Globus pallidus (tissue), 1 donor: ENCODE results near the gene ERC1.

Experiments used
- DNase-seq: peaks from one replicate; pipeline ENCODE4 v3.0.0-alpha.2; 2015; ENCODE audit warnings: low spot score

Gene ERC1

DNA sequence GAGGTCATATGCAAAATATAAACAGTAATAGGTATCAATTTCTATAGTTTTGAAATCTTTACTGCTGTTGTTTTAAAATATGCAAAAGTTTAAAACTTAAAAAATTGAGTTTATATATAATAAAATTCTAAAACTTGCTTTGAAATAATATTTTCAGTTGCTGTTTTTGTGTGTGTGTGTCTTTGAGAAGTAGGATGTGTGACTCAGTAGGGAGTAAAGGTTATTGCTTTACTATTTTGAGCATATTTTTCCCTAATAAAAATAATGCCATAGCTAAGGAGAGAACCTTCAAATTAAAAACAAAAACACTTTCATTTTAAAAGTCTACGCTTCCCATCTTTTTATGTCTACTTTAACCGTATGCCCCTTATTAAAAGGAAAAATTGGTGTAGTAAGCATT is 365.3 kb downstream of the ERC1 start:
- no peak for DNase-seq

DNA sequence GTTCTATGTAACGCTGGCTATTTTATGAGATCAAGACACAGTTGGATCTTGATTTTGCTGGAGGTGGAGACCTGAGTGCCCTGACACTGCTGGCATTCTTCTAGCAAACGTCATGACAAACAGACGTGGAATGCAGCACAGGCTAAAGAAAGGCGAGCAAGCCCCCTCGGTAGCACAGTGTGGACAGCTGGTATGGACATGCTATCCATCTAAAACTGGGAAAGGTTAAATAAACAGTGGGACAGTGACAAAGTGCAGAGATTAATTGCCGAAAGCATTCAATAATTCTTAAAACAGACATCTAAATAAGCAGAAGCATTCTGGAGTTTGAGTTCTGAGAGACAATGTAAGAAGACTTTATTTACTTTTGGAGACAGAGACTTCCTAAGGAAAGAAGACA is 366.1 kb downstream of the ERC1 start:
- DNase-seq = no peak

DNA sequence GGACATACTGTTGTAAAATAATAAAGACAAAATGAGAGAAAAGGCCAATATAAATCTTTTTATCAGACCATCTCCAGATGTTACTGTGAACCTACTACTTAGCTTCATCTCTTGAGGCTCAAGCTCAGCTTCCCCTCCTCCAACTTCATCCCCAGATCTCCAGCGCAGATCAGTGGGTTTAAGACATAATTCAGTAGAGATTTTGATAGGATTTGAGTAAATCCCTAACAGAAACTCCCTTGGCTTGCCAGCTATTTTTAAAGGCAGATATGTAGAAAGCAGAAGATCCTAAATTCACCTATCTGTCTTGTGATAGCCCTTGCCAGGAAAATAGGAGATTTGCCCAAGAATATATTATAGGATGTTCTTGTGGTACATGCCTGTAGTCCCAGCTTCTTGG is 366.7 kb downstream of the ERC1 start:
- no peak for DNase-seq

DNA sequence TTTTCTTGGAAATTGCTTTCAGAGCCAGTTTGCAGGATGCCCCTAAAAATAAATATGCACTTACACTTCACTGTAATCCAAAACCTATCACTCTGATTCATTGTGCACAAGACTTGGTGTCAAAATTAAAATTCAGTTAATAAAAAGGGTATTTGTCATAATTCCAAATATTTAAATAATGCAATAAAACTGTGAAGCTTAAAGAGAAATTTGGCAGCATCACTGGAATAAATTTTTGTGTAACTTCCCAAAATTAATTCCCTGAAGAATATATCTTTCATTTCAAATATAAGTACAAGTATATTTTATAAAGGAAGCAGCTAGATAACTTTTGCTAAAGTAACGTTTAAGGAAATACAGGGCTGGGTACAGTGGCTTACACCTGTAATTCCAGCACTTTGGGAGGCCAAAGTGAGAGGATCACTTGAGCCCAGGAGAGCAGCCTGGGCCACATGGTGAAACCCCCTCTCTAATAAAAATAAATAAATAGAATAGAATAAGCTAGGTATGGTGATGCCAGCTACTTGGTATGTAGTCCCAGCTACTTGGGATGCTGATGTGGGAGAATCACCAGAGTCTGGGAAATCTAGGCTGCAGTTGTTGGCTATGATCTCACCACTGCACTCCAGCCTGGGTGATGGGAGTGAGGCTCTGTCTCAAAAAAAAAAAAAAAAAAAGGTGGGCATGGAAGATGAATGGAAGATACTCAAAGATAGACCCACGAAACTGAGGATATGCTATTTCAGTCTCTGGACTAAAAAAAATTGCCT is 369.6 kb downstream of the ERC1 start:
- DNase-seq = no peak

DNA sequence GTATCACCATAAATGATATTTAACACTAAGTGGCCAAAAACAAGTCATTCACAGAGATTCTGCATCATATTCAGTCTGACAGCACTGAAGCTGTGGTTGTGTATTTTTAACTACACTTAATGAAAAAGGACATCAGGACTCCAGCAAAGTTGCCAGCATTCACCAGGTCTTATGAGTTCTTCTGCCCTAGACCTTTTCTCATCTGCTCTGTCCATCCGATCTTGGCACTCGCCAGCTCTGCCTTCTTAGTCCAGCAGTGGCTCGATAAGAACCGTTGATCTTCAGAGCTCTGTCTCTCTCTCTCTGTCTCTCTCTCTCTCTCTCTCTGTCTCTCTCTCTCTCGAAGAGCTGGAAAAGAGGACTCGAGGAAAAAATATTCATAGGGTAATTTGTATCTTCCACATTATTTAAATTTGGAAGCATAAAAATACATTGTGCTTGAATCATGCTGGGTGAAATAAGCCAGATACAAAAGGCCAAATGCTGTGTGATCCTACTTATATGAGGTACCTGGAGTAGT is 371.2 kb downstream of the ERC1 start:
- no peak for DNase-seq

DNA sequence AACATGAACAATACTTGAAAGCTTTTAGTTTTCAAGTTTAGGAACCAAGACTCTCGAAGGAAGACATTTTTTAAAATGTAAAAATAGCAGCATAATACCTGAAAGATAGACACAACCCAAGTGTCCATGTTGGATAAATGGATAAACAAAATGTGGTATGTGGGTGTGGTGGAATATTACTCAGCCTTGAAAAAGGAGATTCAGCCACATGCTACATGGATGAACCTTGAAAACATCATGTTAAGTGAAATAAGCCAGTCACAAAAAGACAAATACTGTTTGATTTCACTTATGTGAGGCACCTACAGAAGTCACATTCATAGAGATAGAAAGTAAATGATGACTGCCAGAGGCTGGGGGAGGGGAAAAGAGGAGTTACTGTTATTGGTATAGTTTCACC is 374.7 kb downstream of the ERC1 start:
- no peak for DNase-seq

DNA sequence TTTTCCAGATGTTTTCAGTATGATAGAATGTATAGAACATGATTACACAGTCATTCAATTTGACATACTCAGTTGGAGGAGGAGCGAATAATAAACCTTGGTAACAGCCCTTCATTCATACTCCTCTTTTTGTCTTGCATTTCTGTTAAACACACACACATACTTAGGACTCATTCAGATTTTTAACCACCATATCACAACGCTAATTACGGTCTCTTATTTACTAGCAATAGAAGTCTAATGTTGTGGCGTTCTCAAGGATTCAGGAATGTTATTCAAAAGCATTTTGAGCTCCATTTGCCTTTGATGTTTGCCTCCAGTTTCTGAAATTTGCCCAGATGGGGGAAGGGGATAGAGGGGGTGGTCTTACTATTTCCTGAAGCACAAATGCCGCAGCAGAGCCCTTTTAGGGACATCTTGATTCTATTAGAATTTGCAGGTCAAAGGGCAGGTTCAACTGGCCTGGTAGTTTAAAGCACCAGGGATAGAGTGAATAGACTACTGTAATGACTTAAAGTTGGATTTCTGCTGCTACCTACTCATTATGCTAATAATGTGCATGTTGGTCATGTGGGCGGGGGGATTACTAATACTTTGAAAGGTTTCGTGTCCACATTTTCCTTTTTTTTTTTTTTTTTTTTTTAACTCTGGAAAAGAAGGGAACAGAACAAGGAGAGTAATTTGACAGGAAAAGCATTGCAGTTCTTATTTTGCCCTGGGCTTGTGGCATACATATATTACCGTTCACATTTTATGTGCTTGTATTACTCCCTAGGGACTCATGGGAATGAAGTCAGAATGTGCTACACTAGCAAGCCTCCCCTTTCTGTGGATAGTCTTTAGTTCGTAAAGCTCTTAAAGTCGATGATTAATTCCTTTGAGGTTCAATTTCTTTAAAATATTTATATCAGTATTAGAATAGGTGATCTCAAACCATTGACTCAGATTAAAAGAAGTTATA is 376.6 kb downstream of the ERC1 start:
- DNase-seq = no peak

DNA sequence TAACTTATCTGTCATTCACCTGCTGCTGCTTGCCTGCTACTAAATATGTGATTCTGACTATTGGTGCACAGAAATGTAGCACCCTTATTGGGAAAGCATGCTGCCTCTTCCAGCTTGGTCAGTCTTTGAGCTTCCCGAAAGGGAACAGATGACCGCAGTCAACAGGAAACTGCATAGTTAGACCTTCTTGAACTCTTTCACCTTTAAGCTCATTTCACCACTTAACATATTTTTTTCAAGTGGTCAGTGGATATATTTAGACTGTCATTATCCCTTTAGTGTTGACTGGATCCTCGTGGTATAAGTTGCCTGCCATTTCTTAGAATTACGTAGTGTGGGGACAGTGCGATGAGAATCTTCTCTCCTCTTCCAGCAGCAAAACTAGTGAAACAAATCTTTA is 378.4 kb downstream of the ERC1 start:
- DNase-seq = no peak

DNA sequence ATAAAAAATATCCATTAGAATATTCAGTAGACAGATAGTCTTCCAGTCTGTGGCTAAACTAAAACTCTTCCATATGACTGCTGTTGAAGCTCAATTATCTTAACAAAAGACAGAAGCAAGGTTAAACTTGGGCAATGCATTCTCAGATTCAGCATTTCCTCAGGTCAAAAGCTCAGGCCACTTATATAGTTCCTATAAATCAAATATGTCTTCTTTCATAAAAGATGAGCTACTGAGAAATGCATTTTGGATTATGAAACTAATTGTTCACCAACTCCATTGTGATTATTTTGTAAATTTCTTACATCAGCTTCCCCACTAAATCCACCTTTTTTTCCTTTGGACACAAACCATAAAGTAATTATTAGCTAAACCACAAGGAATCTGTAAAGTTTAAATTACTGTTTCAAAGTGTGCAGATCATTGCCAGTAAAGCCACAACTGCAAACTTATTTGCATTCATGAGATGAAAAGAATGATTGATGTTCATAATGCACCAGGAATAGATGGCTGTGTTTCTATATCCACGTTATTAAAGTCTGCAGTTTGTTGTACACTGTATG is 379.0 kb downstream of the ERC1 start:
- no peak for DNase-seq

DNA sequence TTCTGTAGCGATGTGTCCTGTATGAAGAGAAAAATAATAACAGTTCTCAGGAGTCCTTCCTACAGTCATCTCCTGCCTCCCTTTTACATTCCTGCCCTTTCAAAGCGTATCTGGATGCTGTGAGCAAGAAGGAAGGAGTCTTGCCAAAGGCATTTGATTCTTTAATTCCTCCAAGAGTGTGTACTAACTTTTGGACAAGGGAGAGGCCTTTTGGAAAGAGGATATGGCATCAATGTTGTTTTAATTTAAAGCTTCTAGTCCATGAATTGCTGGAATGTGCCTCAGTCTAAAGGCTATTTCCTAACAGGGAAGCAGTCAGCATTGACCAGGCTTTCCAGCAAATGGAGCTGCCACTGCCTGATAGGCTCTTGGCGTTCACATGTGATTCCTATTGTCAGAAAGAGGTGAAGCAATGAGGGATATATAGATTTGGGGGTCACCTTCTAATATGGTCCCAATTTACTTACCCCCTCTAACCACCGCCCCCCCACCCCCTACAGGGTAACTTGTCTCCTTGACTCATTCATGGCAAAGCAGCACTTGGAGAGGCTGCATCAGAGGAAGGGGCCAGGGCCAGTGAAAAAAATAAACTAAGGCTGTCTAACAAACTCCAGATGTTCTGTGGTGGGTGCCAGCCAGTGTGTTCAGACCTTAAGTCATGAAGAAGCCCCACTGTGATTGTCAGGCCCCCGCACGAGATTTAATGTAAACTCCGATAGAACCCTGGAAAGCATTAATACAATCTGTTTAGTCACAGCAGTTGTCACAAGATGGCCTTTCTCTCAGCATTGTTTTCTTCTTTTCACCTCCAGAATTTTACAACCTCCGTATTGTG is 383.1 kb downstream of the ERC1 start:
- DNase-seq = no peak

DNA sequence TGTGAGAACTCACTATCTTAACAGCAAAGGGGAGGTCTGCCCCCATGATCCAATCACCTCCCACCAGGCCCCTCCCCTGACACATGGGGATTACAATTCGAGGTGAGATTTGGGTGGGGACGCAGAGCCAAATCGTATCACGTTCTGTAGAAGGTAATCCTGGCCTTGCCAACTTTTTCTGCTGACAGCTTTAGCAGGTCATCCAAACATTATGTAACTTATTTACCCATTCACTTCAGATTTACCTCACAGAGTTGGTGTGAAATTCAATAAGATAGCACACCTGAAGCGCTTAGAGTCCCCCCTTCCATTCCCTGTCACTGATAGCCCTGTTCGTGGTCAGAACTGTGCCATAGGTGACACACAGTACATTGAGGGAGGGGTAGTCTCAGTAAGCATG is 384.3 kb downstream of the ERC1 start:
- DNase-seq = no peak

DNA sequence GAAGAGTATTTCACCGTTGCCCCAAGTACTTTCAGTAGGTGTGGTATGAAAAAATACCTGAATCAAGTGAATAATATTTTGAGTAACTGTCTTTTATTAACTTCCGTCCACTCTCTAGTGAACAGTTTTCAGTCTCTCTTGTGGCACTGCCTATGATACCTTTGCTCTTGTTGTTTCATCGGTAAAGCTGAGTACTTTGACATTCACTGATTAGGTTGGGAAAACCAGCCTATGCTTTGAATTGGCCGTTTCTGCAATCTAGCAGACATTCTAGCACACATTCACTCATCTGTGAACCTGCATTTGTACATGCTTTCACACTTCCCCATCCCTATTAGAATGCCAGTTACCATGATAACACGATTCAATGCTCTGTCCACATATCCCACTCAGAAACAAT is 386.1 kb downstream of the ERC1 start:
- DNase-seq = no peak

DNA sequence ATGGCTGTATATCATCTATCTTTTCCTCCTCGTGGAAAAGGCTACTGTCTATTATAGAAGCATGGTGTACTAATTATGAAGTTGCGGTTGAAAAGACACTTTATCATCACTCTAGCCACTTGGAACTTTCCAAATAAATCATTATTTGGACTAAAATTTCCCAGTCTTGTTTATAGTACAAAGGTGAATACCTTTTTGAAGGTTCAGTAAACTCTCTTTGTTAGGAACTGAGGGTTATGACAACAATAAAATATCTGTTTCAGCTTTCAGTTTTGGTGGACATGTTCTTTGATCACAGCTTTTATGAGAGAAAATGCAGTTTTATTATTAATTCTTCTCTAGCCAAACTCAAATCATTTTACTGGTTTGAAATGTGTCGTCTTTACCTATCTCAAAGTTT is 386.7 kb downstream of the ERC1 start:
- no peak for DNase-seq

DNA sequence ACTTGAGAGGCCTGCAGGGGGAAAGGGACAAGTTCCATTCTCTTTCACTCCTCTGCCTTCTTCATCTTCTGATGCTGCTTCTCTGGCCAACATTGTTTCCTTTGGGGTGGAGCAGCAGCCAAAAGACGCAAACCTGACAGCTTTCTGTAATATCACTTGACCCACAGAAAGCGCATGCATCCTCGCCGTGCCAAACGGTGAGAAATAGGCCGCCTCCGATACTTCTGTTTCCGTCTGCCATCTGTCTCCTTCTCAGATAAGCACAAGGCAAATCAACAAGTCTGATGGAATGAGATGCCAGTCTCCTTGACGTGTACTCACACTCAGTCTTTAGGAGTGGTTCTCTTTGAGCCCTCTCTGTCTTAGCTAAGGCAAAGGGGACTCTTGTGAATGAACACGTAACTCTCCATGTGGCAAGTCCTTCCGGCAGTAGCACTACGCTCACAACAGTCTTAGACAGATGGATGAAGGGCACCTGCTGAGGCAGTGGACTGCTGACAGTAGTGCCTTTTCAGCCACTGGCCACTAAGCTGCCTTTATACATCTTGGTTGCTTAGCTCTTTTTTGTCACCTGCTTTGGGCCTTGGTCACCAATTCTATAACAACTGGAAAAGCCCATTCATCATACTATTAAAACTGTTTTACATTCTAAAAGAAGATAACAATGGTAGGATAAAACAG is 389.3 kb downstream of the ERC1 start:
- DNase-seq = no peak

DNA sequence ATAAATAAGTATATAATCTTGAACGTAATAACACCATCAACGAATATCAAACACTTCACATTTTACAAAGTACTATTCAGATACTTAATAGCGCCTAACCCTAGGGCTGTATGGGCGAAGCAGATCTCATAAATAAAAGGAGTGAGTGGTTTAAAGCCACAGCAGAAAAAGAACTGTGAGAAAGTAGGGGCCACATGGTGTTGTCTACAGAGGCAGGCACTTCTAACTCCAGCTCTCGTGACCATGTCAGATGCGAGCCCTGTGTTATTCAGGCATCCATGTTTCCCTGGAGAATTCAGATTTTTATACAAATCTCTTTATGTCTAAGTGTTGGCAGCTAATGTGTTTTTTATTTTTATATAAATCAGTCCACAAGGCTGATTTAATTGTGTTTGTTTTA is 391.1 kb downstream of the ERC1 start:
- no peak for DNase-seq

DNA sequence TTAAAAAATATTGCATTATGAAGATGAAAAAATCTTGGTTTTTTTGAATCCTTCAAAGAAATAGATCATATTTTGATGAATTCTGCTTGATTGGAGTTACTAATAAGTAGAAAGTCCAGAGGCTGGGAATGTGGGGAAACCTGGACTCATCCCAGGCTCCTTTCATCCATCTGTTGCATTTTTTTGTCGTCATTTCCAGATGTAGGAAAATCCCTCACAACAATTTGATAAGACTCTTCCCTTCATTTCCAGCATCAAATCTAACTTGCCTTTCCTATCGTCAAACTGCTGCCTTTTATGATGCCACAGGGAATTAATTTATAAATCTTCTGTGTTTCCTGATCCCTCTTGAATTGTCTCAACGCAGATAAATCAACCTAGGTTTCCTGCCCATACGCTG is 391.8 kb downstream of the ERC1 start:
- no peak for DNase-seq

DNA sequence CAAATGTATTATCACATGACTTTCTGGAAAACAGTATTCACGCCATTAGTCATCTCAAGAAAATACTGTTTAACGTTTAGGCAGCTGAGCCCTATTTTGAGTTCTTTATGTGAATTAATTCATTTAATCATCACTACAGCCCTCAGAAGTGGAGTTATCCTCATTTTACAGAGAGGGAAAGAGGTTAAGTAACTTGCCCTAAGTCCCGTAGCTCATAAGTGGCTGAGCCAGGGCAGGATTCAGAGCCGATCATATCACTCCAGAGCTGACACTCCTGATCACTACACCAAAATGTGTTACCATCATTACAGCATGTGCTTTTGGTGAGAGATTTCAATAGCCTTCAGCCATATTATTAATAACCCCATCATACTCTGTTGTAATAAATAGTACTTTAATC is 392.7 kb downstream of the ERC1 start:
- no peak for DNase-seq

DNA sequence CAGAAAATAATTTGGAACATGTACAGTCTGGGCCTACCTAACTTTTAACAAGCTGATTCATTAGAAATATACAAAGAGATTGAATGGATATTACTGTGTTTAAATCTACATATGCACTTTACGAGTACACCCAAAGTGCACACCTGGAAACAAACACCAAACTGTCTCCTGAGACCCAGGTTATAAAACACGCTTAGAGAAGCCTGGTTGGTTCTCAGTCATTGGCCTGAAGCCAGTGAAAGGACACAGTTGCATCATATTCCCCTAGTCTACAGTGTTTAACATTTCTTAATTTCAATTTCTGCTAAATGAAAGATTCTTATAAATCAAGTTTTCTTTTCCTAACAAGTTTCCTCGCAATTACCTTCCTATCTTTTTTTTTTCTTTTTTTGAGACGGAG is 393.9 kb downstream of the ERC1 start:
- DNase-seq = no peak

DNA sequence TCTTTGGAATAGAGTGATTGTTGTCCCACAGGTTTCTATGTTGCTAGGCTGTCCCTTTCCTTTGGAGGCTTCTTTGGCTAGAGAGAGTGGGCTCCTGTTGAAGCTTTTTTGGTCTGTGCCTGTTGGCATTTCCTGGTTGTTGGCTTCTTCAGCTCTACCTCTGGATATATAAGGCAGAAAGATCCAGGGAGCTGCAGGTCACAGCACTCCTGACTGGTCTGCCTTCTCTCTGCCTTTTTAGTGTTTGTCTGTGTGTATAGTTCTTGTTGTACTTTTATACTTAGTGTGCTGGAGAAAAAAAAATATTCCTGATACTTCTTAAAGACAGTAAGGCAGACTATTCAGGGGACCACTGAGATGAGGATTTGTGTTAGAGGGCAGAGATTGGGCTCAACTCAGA is 400.7 kb downstream of the ERC1 start:
- no peak for DNase-seq

DNA sequence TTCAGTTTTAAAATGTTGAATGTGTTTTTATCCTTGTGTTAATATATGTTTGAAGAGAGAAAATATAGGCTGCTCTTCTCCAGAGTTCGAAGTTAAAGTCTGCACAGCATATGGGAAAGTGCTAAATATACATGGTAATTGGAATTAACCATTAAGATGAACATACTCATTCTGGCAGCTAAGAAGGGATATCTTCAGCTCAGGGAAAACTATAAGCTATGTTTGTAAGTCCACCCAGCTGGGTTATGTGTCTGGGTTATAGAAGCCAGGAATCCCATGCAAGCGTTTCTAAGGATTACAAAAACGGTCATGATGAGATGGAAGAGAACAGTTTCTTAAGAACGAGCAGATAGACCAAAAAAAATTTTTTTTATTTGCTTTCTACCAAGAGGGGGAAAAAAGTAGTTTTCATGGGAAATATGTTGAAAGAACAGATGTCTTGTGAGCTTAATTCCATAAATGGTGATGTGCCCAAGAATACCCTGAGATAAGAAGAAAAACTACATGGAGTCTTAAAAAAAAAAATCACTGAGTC is 404.5 kb downstream of the ERC1 start:
- DNase-seq = no peak

DNA sequence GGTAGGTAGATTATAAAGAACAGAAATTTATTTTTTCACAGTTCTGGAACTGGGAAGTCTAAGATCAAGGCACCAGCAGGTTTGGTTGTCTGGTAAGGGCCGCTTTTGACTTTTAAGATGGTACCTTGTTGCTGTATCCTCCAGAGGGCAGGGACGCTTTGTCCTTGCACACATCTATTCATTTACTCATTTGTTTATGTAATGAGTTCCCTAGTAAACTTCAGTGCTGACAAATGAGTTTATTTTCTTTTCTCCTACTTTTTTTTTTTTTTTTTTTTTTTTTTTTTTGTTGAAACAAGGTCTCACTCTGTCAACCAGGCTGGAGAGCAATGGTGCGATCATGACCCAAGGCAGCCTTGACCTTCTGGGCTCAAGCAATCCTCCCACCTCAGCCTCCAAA is 407.6 kb downstream of the ERC1 start:
- no peak for DNase-seq
